HFF-Myc (cell line): ENCODE measurements around the gene NLRP7.
"Not testable (repeated sequence)": the region's sequence is repeated elsewhere in the genome, so short reads cannot be mapped to it uniquely, and the experiment has no call there.

Experiments
- DNase-seq: peaks from one replicate; pipeline ENCODE4 v3.0.0-alpha.2; 2011; ENCODE audit warnings: low read depth; ENCODE audit errors: extremely low read depth
- H3K4me3 ChIP-seq: replicated peaks from 2 replicates; pipeline ENCODE4 v1.5.1; 2011; ENCODE audit warnings: low read depth, mild to moderate bottlenecking, control low read depth, low read length
- TF ChIP-seq, protein P1 (sequence below): IDR thresholded peaks from 2 replicates; pipeline ENCODE4 v1.5.1; 2012; ENCODE audit warnings: mild to moderate bottlenecking, low read depth, low read length, control low read depth; ENCODE audit errors: missing control alignments

NLRP7 gene

DNA sequence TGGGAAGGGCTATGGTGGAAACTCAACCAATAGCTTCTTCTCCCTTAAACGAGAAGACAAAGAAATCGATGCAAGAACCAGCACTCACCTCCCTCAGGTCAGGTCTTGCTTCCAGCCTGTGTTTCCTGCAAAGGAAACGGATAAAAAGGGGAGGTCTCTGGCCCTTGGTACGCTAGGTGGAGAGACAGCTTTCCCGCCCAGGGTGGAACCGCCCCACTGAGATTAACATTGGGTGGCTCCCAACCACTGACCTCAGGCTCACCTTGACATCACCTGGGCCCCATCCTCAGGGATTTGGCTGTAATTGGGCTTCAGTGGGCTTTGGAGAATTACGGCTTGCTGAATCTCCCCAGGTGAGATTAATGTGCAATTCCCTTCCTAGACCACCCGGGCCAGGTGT lies at the start of gene NLRP7:
Gene NLRP7, minus strand, starts transcription at position 150 of the 400 bp plus-strand sequence.
- no peak for DNase-seq
- H3K4me3 ChIP-seq = no peak within 1 kb of the TSS
- TF ChIP-seq, protein P1, sequence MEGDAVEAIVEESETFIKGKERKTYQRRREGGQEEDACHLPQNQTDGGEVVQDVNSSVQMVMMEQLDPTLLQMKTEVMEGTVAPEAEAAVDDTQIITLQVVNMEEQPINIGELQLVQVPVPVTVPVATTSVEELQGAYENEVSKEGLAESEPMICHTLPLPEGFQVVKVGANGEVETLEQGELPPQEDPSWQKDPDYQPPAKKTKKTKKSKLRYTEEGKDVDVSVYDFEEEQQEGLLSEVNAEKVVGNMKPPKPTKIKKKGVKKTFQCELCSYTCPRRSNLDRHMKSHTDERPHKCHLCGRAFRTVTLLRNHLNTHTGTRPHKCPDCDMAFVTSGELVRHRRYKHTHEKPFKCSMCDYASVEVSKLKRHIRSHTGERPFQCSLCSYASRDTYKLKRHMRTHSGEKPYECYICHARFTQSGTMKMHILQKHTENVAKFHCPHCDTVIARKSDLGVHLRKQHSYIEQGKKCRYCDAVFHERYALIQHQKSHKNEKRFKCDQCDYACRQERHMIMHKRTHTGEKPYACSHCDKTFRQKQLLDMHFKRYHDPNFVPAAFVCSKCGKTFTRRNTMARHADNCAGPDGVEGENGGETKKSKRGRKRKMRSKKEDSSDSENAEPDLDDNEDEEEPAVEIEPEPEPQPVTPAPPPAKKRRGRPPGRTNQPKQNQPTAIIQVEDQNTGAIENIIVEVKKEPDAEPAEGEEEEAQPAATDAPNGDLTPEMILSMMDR = no peak

DNA sequence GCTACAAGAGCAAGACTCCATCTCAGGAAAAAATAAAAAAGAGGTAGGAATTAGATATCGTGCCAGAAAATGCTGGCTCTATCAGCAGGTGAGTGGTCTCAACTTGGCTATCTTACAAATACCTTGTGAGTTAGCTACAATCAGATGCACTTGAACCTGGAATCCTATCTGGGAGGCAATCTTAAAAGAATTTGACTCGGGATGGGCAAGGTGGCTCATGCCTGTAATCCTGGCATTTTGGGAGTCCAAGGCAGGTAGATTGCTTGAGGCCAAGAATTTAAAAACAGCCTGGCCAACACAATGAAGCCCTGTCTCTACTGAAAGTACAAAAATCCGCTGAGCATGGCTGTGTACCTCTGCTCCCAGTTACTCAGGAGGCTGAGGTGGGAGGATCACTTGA lies 48.2 kb upstream of the NLRP7 start:
- no peak overlapping the region for H3K4me3 ChIP-seq
- TF ChIP-seq, protein P1 = no peak
- no peak for DNase-seq

DNA sequence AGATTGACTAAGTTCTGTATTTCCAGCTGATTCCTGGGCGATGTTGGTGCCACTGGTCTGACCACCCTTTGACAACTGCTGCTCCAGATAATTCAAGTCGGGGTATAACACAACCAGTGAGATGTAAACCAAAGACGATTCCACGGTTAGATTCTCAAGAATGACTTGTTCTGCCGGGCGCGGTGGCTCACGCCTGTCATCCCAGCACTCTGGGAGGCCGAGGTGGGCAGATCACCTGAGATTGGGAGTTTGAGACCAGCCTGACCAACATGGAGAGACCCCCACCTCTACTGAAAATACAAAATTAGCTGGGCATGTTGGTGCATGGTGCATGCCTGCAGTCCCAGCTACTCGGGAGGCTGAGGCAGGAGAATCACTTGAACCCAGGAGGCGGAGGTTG lies 42.2 kb upstream of the NLRP7 start:
- not testable (repeated sequence) for DNase-seq, H3K4me3 ChIP-seq

DNA sequence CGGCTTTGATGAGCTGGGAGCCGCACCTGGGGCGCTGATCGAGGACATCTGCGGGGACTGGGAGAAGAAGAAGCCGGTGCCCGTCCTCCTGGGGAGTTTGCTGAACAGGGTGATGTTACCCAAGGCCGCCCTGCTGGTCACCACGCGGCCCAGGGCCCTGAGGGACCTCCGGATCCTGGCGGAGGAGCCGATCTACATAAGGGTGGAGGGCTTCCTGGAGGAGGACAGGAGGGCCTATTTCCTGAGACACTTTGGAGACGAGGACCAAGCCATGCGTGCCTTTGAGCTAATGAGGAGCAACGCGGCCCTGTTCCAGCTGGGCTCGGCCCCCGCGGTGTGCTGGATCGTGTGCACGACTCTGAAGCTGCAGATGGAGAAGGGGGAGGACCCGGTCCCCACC lies 35.2 kb upstream of the NLRP7 start:
- H3K4me3 ChIP-seq, DNase-seq: not testable (repeated sequence)

DNA sequence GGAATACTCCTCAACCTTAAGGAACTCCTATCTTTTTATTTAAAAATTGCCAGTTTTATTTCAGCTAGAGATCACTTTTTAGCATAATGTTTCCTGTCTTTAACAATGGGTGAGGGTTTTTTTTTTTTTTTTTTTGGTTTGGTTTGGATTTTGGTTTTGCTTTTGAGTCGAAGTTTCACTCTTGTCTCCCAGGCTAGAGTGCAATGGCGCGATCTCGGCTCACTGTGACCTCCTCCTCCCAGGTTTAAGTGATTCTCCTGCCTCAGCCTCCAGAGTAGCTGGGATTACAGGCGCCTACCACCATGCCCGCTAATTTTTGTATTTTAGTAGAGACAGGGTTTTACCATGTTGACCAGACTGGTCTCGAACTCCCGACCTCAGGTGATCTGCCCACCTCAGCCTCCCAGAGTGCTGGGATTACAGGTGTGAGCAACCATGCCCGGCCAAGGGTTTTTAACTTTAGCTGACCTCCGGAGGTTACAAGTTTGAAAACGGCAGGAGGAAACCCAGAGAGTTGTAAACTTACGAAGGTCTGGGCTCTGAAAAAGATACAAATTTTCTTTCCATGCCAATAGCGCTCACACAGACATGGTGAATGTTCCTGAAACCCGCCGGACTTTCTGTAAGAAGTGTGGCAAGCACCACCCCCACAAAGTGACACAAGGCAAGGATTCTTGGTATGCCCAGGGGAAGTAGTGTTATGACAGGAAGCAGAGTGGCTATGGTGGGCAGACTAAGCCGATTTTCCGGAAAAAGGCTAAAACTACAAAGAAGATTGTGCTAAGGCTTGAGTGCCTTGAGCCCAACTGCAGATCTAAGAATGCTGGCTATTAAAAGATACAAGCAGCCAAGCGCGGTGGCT lies 26.1 kb upstream of the NLRP7 start:
- H3K4me3 ChIP-seq, DNase-seq: not testable (repeated sequence)

DNA sequence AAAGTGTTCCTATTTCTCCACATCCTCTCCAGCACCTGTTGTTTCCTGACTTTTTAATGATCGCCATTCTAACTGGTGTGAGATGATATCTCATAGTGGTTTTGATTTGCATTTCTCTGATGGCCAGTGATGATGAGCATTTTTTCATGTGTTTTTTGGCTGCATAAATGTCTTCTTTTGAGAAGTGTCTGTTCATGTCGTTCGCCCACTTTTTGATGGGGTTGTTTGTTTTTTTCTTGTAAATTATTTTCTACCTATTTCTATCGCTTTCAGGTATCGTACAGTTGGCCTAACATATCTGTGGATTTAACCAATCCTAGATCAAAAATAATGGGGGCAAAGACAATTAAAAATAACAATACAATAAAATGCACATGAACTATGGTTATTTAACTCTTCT lies 24.1 kb upstream of the NLRP7 start:
- H3K4me3 ChIP-seq, DNase-seq: not testable (repeated sequence)

DNA sequence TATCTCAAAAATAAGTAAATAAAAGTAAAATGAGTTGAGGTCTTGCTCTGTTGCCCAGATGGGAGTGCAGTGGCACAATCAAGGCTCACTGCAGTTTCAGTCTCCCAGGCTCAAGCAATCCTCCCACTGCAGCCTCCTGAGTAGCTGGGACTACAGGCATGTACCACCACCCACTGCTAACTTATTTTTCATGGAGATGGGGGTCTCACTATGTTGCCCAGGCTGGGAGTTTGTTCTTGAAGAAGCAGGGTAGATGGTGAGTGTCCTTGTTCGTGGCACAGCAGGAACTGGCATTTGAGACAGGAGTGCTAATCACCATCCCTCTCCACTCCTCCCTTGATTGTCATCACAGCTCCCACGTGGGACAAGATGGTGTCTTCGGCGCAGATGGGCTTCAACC lies 22.3 kb upstream of the NLRP7 start:
- no peak for DNase-seq
- TF ChIP-seq, protein P1 = no peak
- no peak overlapping the region for H3K4me3 ChIP-seq

DNA sequence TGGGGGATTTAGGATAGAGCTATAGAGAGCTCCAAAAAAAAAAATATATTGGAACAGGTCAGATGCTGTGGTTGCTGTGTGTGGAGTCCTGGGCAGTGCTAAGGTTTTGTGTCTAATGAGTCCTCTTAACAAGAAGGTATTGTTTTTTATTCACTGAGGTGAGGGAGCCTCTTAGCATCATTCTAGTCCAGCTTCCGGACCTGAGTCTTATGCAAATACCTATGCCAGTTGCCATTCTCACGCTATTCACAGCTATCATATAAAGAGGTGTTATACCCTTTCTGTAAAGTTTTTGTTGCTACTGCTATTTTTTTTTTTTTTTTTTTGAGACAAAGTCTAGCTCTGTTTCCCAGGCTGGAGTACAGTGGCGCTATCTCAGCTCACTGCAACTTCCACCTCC lies 20.3 kb upstream of the NLRP7 start:
- no peak overlapping the region for H3K4me3 ChIP-seq
- no peak for DNase-seq
- TF ChIP-seq, protein P1 = no peak

DNA sequence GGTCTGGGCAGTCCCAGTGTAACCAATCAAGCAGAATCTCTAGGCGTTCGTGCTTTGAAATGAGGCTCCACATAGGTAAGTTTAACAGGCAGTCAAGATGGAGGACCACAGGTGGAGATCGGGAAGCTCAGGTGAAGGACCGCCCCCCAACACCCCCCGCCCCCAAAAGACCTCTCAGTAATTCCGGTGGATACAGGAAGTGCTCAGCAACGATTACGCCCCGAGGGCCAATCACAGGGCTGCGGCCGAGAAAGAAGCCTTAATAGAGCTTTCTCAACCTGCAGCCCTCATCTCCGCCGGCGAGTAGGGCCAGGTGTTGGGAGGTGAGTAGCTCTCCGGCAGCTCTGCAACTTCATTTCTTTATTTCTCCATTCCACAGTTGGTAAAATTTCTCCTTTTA lies 17.7 kb upstream of the NLRP7 start:
- DNase-seq, H3K4me3 ChIP-seq: not testable (repeated sequence)
